H1 (cell line): ENCODE measurements around the gene MDH1B. TPM values are rescaled to one million over a fixed set of nuclear protein-coding genes. Genes with fewer than 3 reads are reported as not detected.

Source experiments
- CTCF ChIA-PET: fragments of 300-600 bp; sonication (Branson Sonifier 250); formaldehyde crosslinking; loops from one replicate; lab custom pipeline; 2021; ENCODE audit not compliant: partially characterized antibody; lab: Charles Lee
- POLR2A ChIA-PET: fragments of 300-600 bp; sonication (Branson Sonifier 250); formaldehyde crosslinking; loops from one replicate; lab custom pipeline; 2021; ENCODE audit warnings: inconsistent platforms; ENCODE audit not compliant: partially characterized antibody; lab: Charles Lee
- DNase-seq, 2 experiments: peaks; one replicate each; pipeline versions ENCODE4 v3.0.0 to v3.0.0-alpha.2; 2010 to 2022; ENCODE audit warnings: low spot score in 2 of 2, low read depth in 1 of 2, mixed read lengths in 1 of 2
- FAIRE-seq: peaks from 2 replicates; lab custom pipeline; 2011; peaks lifted over from hg19 to GRCh38; lab: Jason Lieb, UNC
- H2AFZ ChIP-seq: 2 replicates; pipeline ENCODE4 v1.8.1; 2012; ENCODE audit warnings: low read length, inconsistent platforms
- H2AK5ac ChIP-seq: 2 replicates; pipeline ENCODE4 v1.6.1; 2013; ENCODE audit warnings: low read depth, low read length
- H2BK120ac ChIP-seq: replicated peaks from 2 replicates; pipeline ENCODE3; 2013; ENCODE audit warnings: low read depth, low read length, inconsistent platforms
- H2BK12ac ChIP-seq: 2 replicates; pipeline ENCODE4 v1.6.1; 2013; ENCODE audit warnings: low read depth, low read length
- H2BK15ac ChIP-seq: 2 replicates; pipeline ENCODE4 v1.6.1; 2013; ENCODE audit warnings: low read length
- H2BK20ac ChIP-seq: 2 replicates; pipeline ENCODE4 v1.6.1; 2013; ENCODE audit warnings: low read length
- H2BK5ac ChIP-seq: 2 replicates; pipeline ENCODE4 v1.6.1; 2013; ENCODE audit warnings: low read depth, low read length
- H3K14ac ChIP-seq: 2 replicates; pipeline ENCODE4 v1.6.1; 2013; ENCODE audit warnings: inconsistent platforms; ENCODE audit not compliant: insufficient read length
- H3K18ac ChIP-seq: 2 replicates; pipeline ENCODE4 v1.6.1; 2013; ENCODE audit warnings: low read length; ENCODE audit errors: extremely low read depth
- H3K23ac ChIP-seq: 2 replicates; pipeline ENCODE4 v1.6.1; 2013; ENCODE audit warnings: inconsistent platforms; ENCODE audit not compliant: insufficient read length
- H3K23me2 ChIP-seq: 2 replicates; pipeline ENCODE4 v1.6.1; 2013; ENCODE audit warnings: low read depth, low read length
- H3K27ac ChIP-seq: 2 replicates; pipeline ENCODE4 v1.6.1; 2011; ENCODE audit warnings: low read depth, low read length, inconsistent platforms
- H3K27me3 ChIP-seq, 4 experiments: replicated peaks in 1 of 4; 1 replicate in 1 of 4; 2 replicates in 3 of 4; pipeline versions ENCODE4 v1.6.1 to v1.8.1; 2011 to 2013; ENCODE audit warnings: low read length in 3 of 4, mild to moderate bottlenecking in 3 of 4, inconsistent platforms in 2 of 4, mixed read lengths in 2 of 4, moderate library complexity in 1 of 4; ENCODE audit not compliant: control insufficient read depth in 3 of 4, insufficient read depth in 3 of 4; ENCODE audit errors: extremely low read depth in 1 of 4
- H3K36me3 ChIP-seq, 4 experiments: 2 replicates each; pipeline versions ENCODE4 v1.6.1 to v1.8.1; 2011 to 2013; ENCODE audit warnings: mild to moderate bottlenecking in 4 of 4, low read length in 3 of 4, moderate library complexity in 2 of 4, control low read depth in 1 of 4, inconsistent platforms in 1 of 4; ENCODE audit not compliant: insufficient read depth in 4 of 4, control insufficient read depth in 2 of 4
- H3K4ac ChIP-seq: replicated peaks from 2 replicates; pipeline ENCODE3; 2013; ENCODE audit warnings: low read length, low read depth, mixed read lengths, inconsistent platforms; ENCODE audit not compliant: insufficient read length
- H3K4me1 ChIP-seq, 4 experiments: replicated peaks in 1 of 4; 1 replicate in 1 of 4; 2 replicates in 3 of 4; pipeline versions ENCODE4 v1.6.1 to v1.8.1; 2011 to 2013; ENCODE audit warnings: low read length in 3 of 4, inconsistent platforms in 2 of 4, mixed read lengths in 1 of 4; ENCODE audit not compliant: insufficient read depth in 4 of 4, control insufficient read depth in 3 of 4
- H3K4me2 ChIP-seq, 2 experiments: 2 replicates each; pipeline versions ENCODE4 v1.6.1 to v1.8.1; 2011 to 2013; ENCODE audit warnings: low read depth in 2 of 2, low read length in 2 of 2, control low read depth in 1 of 2, inconsistent platforms in 1 of 2, mild to moderate bottlenecking in 1 of 2; ENCODE audit not compliant: insufficient read depth in 1 of 2
- H3K4me3 ChIP-seq, 4 experiments: fragments of 200-600, 300-600 bp in 1 of 4; sonication (generic), shearing (Covaris generic), sonication (Bioruptor Twin) in 1 of 4; 2 replicates each; pipeline versions ENCODE4 v1.5.1 to v1.8.1; 2011 to 2016; ENCODE audit warnings: low read length in 4 of 4, low read depth in 3 of 4, control low read depth in 2 of 4, inconsistent platforms in 2 of 4, mild to moderate bottlenecking in 2 of 4, mixed read lengths in 1 of 4, moderate library complexity in 1 of 4; ENCODE audit not compliant: insufficient read depth in 2 of 4; ENCODE audit errors: extremely low read depth in 1 of 4
- H3K56ac ChIP-seq: replicated peaks from 2 replicates; pipeline ENCODE3; 2013; ENCODE audit warnings: low read depth, mild to moderate bottlenecking, mixed read lengths, low read length, inconsistent platforms; ENCODE audit not compliant: insufficient read length
- H3K79me1 ChIP-seq: 2 replicates; pipeline ENCODE4 v1.6.1; 2013; ENCODE audit warnings: low read depth, low read length, control low read depth
- H3K79me2 ChIP-seq, 2 experiments: 2 replicates each; pipeline versions ENCODE4 v1.6.1 to v1.8.1; 2012 to 2013; ENCODE audit warnings: low read length in 2 of 2, mild to moderate bottlenecking in 2 of 2, inconsistent platforms in 1 of 2; ENCODE audit not compliant: insufficient read depth in 2 of 2, control insufficient read depth in 1 of 2
- H3K9ac ChIP-seq, 4 experiments: replicated peaks in 1 of 4; 1 replicate in 1 of 4; 2 replicates in 3 of 4; pipeline versions ENCODE4 v1.6.1 to v1.8.1; 2011 to 2013; ENCODE audit warnings: low read depth in 3 of 4, low read length in 3 of 4, control low read depth in 2 of 4, mild to moderate bottlenecking in 2 of 4, moderate library complexity in 2 of 4, inconsistent platforms in 1 of 4; ENCODE audit errors: extremely low read depth in 1 of 4
- H3K9me3 ChIP-seq, 2 experiments: 2 replicates each; pipeline versions ENCODE4 v1.6.1 to v1.8.1; 2012 to 2013; ENCODE audit warnings: mild to moderate bottlenecking in 2 of 2, moderate library complexity in 2 of 2, control low read depth in 1 of 2, inconsistent platforms in 1 of 2, low read depth in 1 of 2, low read length in 1 of 2, mixed read lengths in 1 of 2; ENCODE audit not compliant: insufficient read depth in 2 of 2
- H4K20me1 ChIP-seq, 2 experiments: replicated peaks in 1 of 2; 2 replicates each; pipeline versions ENCODE3 to v1.8.1; 2011 to 2013; ENCODE audit warnings: inconsistent platforms in 2 of 2, low read length in 2 of 2, mild to moderate bottlenecking in 1 of 2; ENCODE audit not compliant: insufficient read depth in 2 of 2, control insufficient read depth in 1 of 2
- H4K5ac ChIP-seq: 2 replicates; pipeline ENCODE4 v1.6.1; 2013; ENCODE audit warnings: low read length, low read depth, mixed read lengths, inconsistent platforms; ENCODE audit not compliant: insufficient read length
- H4K8ac ChIP-seq: 2 replicates; pipeline ENCODE4 v1.8.0; 2013; ENCODE audit warnings: mild to moderate bottlenecking, moderate library complexity, low read length, inconsistent platforms; ENCODE audit not compliant: insufficient read depth; ENCODE audit errors: extremely low read depth
- H4K91ac ChIP-seq: replicated peaks from 2 replicates; pipeline ENCODE3; 2013; ENCODE audit warnings: low read length, mixed read lengths, inconsistent platforms; ENCODE audit not compliant: insufficient read length
- BACH1 ChIP-seq: IDR thresholded peaks from 2 replicates; pipeline ENCODE4 v1.6.1; 2012; ENCODE audit warnings: low read length, improper control_type of control experiment
- FOSL1 ChIP-seq: IDR thresholded peaks from 2 replicates; pipeline ENCODE4 v1.6.1; 2011; ENCODE audit warnings: mild to moderate bottlenecking, low read depth, low read length, moderate library complexity; ENCODE audit not compliant: insufficient read depth
- GTF2F1 ChIP-seq: IDR thresholded peaks from 2 replicates; pipeline ENCODE4 v1.6.1; 2012; ENCODE audit warnings: low read depth, low read length, improper control_type of control experiment, borderline replicate concordance
- HDAC2 ChIP-seq, 2 experiments: fragments of 300-600 bp in 1 of 2; sonication (generic) in 1 of 2; IDR thresholded peaks; 2 replicates each; pipeline ENCODE4 v1.6.1; 2011 to 2012; ENCODE audit warnings: low read depth in 2 of 2, low read length in 2 of 2, mild to moderate bottlenecking in 2 of 2, moderate library complexity in 2 of 2, borderline replicate concordance in 1 of 2, inconsistent platforms in 1 of 2
- JUN ChIP-seq: IDR thresholded peaks from 2 replicates; pipeline ENCODE4 v1.6.1; 2011; ENCODE audit warnings: low read depth, mild to moderate bottlenecking, improper control_type of control experiment, low read length
- PHF8 ChIP-seq: fragments of 200-600 bp; sonication (generic); conservative IDR thresholded peaks from 2 replicates; pipeline ENCODE4 v1.7.1; 2012; ENCODE audit warnings: low read depth, mild to moderate bottlenecking, inconsistent platforms, low read length, moderate library complexity
- POLR2AphosphoS5 ChIP-seq: IDR thresholded peaks from 2 replicates; pipeline ENCODE4 v1.6.1; 2011; ENCODE audit warnings: low read depth, low read length
- POU5F1 ChIP-seq: IDR thresholded peaks from 2 replicates; pipeline ENCODE4 v1.6.1; 2011; ENCODE audit warnings: low read depth, mild to moderate bottlenecking, low read length, moderate library complexity
- RFX5 ChIP-seq: IDR thresholded peaks from 2 replicates; pipeline ENCODE4 v1.6.1; 2011; ENCODE audit warnings: low read depth, low read length, improper control_type of control experiment, borderline replicate concordance
- RNF2 ChIP-seq: fragments of 200-900, 300-1000 bp; sonication (generic); IDR thresholded peaks from 2 replicates; pipeline ENCODE4 v1.7.1; 2016; ENCODE audit warnings: borderline replicate concordance, low read depth, mild to moderate bottlenecking, antibody characterized with exemption, low read length; ENCODE audit not compliant: poor library complexity, severe bottlenecking; ENCODE audit errors: missing control alignments
- WGBS, 2 experiments: shearing (Covaris generic) in 1 of 2; methylation state at CpG; one replicate each; pipeline versions ENCODE4 v1.1.6 to v1.1.7; 2013 to 2015; ENCODE audit warnings: low lambda C conversion rate in 2 of 2, mixed read lengths in 2 of 2, inconsistent platforms in 1 of 2, low coverage in 1 of 2, missing lambda C conversion rate in 1 of 2; ENCODE audit not compliant: insufficient replicate concordance in 2 of 2, insufficient coverage in 1 of 2, insufficient read length in 1 of 2; ENCODE audit errors: extremely low coverage in 1 of 2, missing lambda C conversion rate in 1 of 2; 5-methylcytosine and 5-hydroxymethylcytosine counted together
- polyA plus RNA-seq, 7 experiments: library from polyadenylated mRNA; depleted of rRNA in 3 of 7; stranded (reverse) in 5 of 7; unstranded in 2 of 7; fragments of >200 nt in 5 of 7; fragments of 200-250 nt in 2 of 7; gene quantifications; 1 replicate in 5 of 7; 2 replicates in 1 of 7; 4 replicates in 1 of 7; pipeline versions ENCODE4 v1.2.1 to v1.2.3, GENCODE V29; 2011 to 2013; ENCODE audit warnings: missing spikeins in 2 of 7, mixed read lengths in 2 of 7
- total RNA-seq: library from RNA; stranded (reverse); fragmentation: NEBNext Ultra II Directional; extraction: Animal tissue kit (Norgen Biotek cat#: 25700); gene quantifications from 2 replicates; pipeline ENCODE4 v1.2.1, GENCODE V29; 2021

The MDH1B gene
- total and polyA plus RNA-seq, 2 of the 8 experiments (the other 6 are each of a cell fraction or from before 2014, with no cell fraction given) = 1.5 to 2.1 TPM

DNA sequence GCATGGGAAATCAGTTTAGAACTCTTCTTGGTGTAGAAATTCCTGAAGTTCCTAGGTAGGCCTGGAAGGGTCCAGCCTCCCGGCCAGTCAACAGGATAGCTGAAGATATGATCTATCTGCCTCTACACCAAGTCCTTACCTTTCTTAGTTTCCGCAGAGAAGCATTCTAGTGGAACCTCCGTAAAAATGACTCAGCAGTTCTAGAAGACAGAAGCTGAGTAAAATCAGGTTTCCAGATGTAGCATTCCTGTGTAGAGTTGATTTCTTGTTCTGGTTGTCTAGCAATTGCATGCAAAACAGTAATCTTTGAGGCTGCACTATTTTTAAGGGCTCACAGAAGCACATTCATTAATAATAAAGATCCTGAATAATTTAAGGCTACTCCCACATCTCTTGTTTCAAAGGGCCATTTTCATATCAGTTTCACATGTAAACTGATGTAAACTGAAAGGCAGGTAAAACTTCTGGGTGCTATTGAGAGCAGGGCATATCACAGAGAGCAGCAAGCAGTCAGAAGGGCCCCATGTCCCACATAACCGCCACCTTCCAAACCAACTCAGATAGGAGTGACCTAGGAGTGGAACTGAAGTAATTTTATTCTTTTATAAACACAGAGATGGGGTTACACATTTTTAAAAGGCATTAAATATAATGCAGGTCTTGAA is 43.7 kb downstream of the MDH1B start:
- DNase-seq (no peak), FAIRE-seq (no peak)
- Histone ChIP-seq H4K91ac (no peak overlapping the region), H2BK5ac (no peak overlapping the region), H2BK12ac (no peak overlapping the region), H4K20me1 (no peaks in the 10 kb centered on the region), H3K4ac (no peak overlapping the region), H4K8ac (no peak overlapping the region), H2AK5ac (no peak overlapping the region), H3K14ac (no peak overlapping the region), H3K36me3 (no peaks in the 10 kb centered on the region), H3K9ac (no peak overlapping the region), H4K5ac (no peak overlapping the region), H3K23me2 (no peaks in the 10 kb centered on the region), H3K27me3 (no peaks in the 10 kb centered on the region), H3K9me3 (peaks cover 0 to 7% of the 10 kb centered on the region in 2 experiments; a peak in 1 of 4 replicates), H3K4me1 (no peaks in the 10 kb centered on the region), H2BK120ac (no peak overlapping the region), H2BK20ac (no peak overlapping the region), H3K56ac (no peak overlapping the region), H2BK15ac (no peak overlapping the region), H3K18ac (no peak overlapping the region), H3K79me1 (no peaks in the 10 kb centered on the region), H2AFZ (0 out of 2 replicates have a peak overlapping the region, but pooled peaks have one; percentile 50), H3K4me2 (no peak overlapping the region), H3K4me3 (no peak overlapping the region), H3K23ac (no peak overlapping the region), H3K27ac (no peak overlapping the region), H3K79me2 (no peaks in the 10 kb centered on the region)
- ChIA-PET POLR2A (interaction anchor here (1.1 kb wide), 1 partner anchor 44 kb away, joined by 3 read pairs; the partner anchor contains the start of genes FASTKD2 and MDH1B), CTCF (no interaction called here)
- WGBS, 2 experiments = 93% methylated on average over 4 of the region's 4 CpGs; no CpG with 5 or more reads in 1 of the 2 experiments
- no peak for TF ChIP-seq HDAC2 (IDR thresholded peaks at IDR 0.05; ENCODE audit: borderline replicate concordance in 1 of 2, low read depth in 2 of 2, low read length in 2 of 2)
- no peak for TF ChIP-seq RFX5
- no peak for TF ChIP-seq PHF8
- TF ChIP-seq RNF2 = no peak
- no peak for TF ChIP-seq POLR2AphosphoS5
- no peak for TF ChIP-seq JUN
- TF ChIP-seq POU5F1 = no peak
- no peak for TF ChIP-seq GTF2F1
- TF ChIP-seq FOSL1 = no peak
- TF ChIP-seq BACH1 = no peak
